CD4-positive, alpha-beta T cell (primary cell): Measurements from ENCODE around the gene NOC4L. TPM values are rescaled to one million over a fixed set of nuclear protein-coding genes. Genes with fewer than 3 reads are reported as not detected.

ENCODE experiments used
- ATAC-seq: fragments of 200-7000 bp; cut with Tn5 transposase; one replicate; pipeline ENCODE4 v1.10.0; 2022; ENCODE audit warnings: mild to moderate bottlenecking; ENCODE audit not compliant: poor library complexity
- CTCF ChIA-PET: fragments of 350-600 bp; sonication (Branson Sonifier 250); formaldehyde crosslinking; loops from one replicate; lab custom pipeline; 2021; ENCODE audit warnings: antibody characterized with exemption, inconsistent platforms; lab: Charles Lee
- POLR2A ChIA-PET: fragments of 350-600 bp; sonication (Branson Sonifier 250); formaldehyde crosslinking; loops from one replicate; lab custom pipeline; 2021; ENCODE audit warnings: antibody characterized with exemption, inconsistent platforms; lab: Charles Lee
- DNase-seq, 14 experiments: peaks; one replicate each; pipeline ENCODE4 v3.0.0-alpha.2; 2013 to 2020; ENCODE audit warnings: mixed read lengths in 2 of 14
- H3K27ac ChIP-seq, 2 donors: one replicate each; pipeline versions ENCODE4 v1.5.1 to v1.7.0; 2013; ENCODE audit warnings: low read length in 2 of 2, low read depth in 1 of 2, mild to moderate bottlenecking in 1 of 2
- H3K27me3 ChIP-seq, 2 experiments: 1 replicate in 1 of 2; 2 replicates in 1 of 2; pipeline versions ENCODE4 v1.6.1 to v1.7.0; 2013; ENCODE audit warnings: low read length in 2 of 2, control low read depth in 1 of 2, mild to moderate bottlenecking in 1 of 2, moderate library complexity in 1 of 2; ENCODE audit not compliant: insufficient read depth in 2 of 2, control insufficient read depth in 1 of 2
- H3K36me3 ChIP-seq: one replicate; pipeline ENCODE4 v1.6.1; 2013; ENCODE audit warnings: low read length, control low read depth; ENCODE audit not compliant: insufficient read depth
- H3K4me1 ChIP-seq: one replicate; pipeline ENCODE4 v1.6.1; 2013; ENCODE audit warnings: low read length, control low read depth; ENCODE audit not compliant: insufficient read depth
- H3K4me3 ChIP-seq: one replicate; pipeline ENCODE4 v1.5.1; 2013; ENCODE audit warnings: mild to moderate bottlenecking, low read length, moderate library complexity
- H3K9me3 ChIP-seq, 2 experiments: 1 replicate in 1 of 2; 2 replicates in 1 of 2; pipeline versions ENCODE4 v1.6.1 to v1.7.0; 2013; ENCODE audit warnings: low read length in 2 of 2, mild to moderate bottlenecking in 2 of 2, control low read depth in 1 of 2, moderate library complexity in 1 of 2; ENCODE audit not compliant: control insufficient read depth in 1 of 2, insufficient read depth in 1 of 2
- H3K27ac Mint-ChIP-seq: one replicate; pipeline ENCODE4 v1.8.0; 2020; ENCODE audit warnings: mixed read lengths
- H3K27me3 Mint-ChIP-seq: one replicate; pipeline ENCODE4 v1.8.0; 2021; ENCODE audit warnings: mixed read lengths
- H3K36me3 Mint-ChIP-seq: one replicate; pipeline ENCODE4 v1.8.0; 2021; ENCODE audit warnings: low read depth, mixed read lengths
- H3K4me1 Mint-ChIP-seq: one replicate; pipeline ENCODE4 v1.8.0; 2021; ENCODE audit warnings: low read depth, mixed read lengths
- H3K4me3 Mint-ChIP-seq: one replicate; pipeline ENCODE4 v1.8.0; 2020; ENCODE audit warnings: mild to moderate bottlenecking, mixed read lengths
- H3K9me3 Mint-ChIP-seq: one replicate; pipeline ENCODE4 v1.8.0; 2020; ENCODE audit warnings: mixed read lengths
- intact Hi-C, 2 experiments: fragments of 100-400 bp; cut with DNase I in 1 of 2; cut with micrococcal nuclease in 1 of 2; formaldehyde crosslinking; loops; one replicate each; pipeline versions ENCODE4 v1.15.1 to v1.9.0; 2023 to 2025; cut with DNase I, micrococcal nuclease
- total RNA-seq, 174 experiments: library from RNA in 2 of 174; stranded (reverse) in 2 of 174; gene quantifications; one replicate each; pipeline ENCODE4 v1.2.3 and lab custom pipeline; 2021 to 2026
- TF ChIP-seq, protein P1 (sequence below): fragments of 200-600 bp; IDR thresholded peaks from one replicate; pipeline ENCODE4 v1.8.0; 2022; ENCODE audit warnings: antibody characterized with exemption, mild to moderate bottlenecking

Gene NOC4L
- total RNA-seq, 2 experiments from 2014 or later = 21.8 to 22.3 TPM

DNA sequence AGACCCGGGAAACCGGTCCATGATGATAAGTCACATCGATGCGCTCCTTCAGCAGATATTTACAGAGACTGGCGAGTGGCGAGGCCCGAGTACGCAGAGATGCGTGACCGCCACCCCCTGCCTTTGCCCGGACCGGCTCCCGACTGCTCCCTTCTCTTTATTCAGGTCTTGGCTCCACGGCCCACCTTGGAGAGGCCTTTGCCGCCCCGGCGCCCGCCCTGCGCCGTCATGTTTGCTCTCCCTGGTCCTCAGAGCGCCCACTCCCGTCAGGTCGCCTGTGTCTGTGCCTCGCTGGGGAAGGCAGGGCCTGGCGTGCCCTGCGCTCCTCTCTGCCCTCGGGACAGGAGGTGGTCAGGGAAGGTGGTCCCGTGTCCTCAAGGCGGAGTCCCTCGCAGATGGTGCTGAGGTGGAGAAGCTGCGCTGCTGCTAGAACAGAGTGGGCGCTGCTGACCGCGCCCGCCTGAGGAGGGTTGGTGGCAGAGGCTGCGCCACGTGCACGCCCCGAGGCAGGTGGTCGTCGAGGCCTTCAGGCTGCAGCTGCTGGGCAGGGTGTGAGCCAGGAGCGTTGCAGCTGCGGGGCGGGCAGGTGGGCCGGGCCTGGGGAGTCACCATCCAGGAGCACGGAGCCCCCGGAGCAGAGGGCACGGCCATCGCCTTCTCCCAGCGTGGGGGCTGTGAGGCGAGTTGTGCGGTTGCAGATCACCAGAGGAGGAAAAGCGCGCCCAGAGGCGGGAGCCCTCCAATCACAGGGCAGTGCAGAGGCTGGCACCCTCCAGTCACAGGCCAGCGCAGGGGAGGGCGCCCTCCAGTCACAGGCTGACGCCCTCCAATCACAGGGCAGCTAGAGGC, 27.3 kb upstream of the NOC4L start:
- Mint-ChIP-seq H3K4me1 (no peaks in the 10 kb centered on the region), H3K27me3 (no peaks in the 10 kb centered on the region), H3K9me3 (no peaks in the 10 kb centered on the region), H3K36me3 (peaks cover 12% of the 10 kb centered on the region), H3K4me3 (no peak overlapping the region), H3K27ac (no peak overlapping the region)
- intact Hi-C loops = no loop called here
- DNase-seq = no peak
- TF ChIP-seq, protein P1, sequence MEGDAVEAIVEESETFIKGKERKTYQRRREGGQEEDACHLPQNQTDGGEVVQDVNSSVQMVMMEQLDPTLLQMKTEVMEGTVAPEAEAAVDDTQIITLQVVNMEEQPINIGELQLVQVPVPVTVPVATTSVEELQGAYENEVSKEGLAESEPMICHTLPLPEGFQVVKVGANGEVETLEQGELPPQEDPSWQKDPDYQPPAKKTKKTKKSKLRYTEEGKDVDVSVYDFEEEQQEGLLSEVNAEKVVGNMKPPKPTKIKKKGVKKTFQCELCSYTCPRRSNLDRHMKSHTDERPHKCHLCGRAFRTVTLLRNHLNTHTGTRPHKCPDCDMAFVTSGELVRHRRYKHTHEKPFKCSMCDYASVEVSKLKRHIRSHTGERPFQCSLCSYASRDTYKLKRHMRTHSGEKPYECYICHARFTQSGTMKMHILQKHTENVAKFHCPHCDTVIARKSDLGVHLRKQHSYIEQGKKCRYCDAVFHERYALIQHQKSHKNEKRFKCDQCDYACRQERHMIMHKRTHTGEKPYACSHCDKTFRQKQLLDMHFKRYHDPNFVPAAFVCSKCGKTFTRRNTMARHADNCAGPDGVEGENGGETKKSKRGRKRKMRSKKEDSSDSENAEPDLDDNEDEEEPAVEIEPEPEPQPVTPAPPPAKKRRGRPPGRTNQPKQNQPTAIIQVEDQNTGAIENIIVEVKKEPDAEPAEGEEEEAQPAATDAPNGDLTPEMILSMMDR = no peak
- no peak for ATAC-seq
- ChIA-PET CTCF (no interaction called here), POLR2A (no interaction called here)
- Histone ChIP-seq H3K27me3 (no peaks in the 10 kb centered on the region), H3K36me3 (peaks cover 37% of the 10 kb centered on the region), H3K9me3 (no peaks in the 10 kb centered on the region), H3K27ac (no peak overlapping the region), H3K4me1 (no peaks in the 10 kb centered on the region), H3K4me3 (no peak overlapping the region)

DNA sequence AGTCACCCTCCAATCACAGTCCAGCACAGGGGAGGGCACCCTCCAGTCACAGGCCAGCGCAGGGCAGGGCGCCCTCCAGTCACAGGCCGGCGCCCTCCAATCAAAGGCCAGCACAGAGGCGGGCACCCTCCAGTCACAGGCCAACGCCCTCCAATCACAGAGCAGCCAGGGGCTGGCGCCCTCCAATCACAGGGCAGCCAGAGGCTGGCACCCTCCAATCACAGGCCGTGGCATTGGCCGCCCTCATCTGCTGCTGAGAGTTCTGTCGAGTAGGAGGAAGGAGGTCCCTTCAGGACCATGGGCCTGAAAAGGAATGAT, 26.7 kb upstream of the NOC4L start:
- Histone ChIP-seq H3K9me3 (no peaks in the 10 kb centered on the region), H3K27me3 (no peaks in the 10 kb centered on the region), H3K27ac (no peak overlapping the region), H3K4me1 (no peaks in the 10 kb centered on the region), H3K4me3 (no peak overlapping the region), H3K36me3 (peaks cover 42% of the 10 kb centered on the region)
- no peaks in the 10 kb centered on the region for H3K27me3 Mint-ChIP-seq
- H3K4me1 Mint-ChIP-seq = no peaks in the 10 kb centered on the region
- no peak overlapping the region for H3K4me3 Mint-ChIP-seq
- ATAC-seq (no peak), DNase-seq (no peak)
- H3K36me3 Mint-ChIP-seq = peaks cover 12% of the 10 kb centered on the region
- POLR2A ChIA-PET = no interaction called here
- CTCF ChIA-PET = no interaction called here
- no peaks in the 10 kb centered on the region for H3K9me3 Mint-ChIP-seq
- no peak overlapping the region for H3K27ac Mint-ChIP-seq
- intact Hi-C loops = no loop called here
- TF ChIP-seq, protein P1 = no peak

DNA sequence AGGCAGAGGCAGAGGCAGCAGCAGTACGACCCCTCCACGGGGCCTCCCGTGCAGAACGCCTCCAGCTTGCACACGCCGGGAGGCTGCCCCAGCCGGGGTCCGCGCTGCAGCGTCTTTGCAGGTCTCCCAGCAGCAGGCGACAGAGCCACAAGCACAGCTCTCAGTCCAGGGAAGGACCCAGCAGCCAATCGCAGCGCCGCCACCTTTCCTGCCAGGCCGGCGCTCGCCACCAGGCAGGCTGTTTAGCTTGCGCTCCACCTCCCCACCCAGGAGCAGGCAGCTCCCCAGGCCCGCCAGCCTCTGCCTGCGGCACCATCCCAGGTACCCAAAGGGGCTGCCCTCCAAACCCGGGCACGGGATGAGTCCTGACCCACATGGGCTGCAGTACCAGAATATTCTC, 25.4 kb upstream of the NOC4L start:
- H3K9me3 Mint-ChIP-seq = no peaks in the 10 kb centered on the region
- H3K4me3 Mint-ChIP-seq = no peak overlapping the region
- Histone ChIP-seq H3K27me3 (no peaks in the 10 kb centered on the region), H3K4me3 (no peak overlapping the region), H3K4me1 (no peaks in the 10 kb centered on the region), H3K36me3 (peaks cover 45% of the 10 kb centered on the region), H3K27ac (no peak overlapping the region), H3K9me3 (no peaks in the 10 kb centered on the region)
- CTCF ChIA-PET = no interaction called here
- intact Hi-C loops = no loop called here
- ATAC-seq = no peak
- POLR2A ChIA-PET = no interaction called here
- DNase-seq = no peak
- no peaks in the 10 kb centered on the region for H3K4me1 Mint-ChIP-seq
- no peak overlapping the region for H3K27ac Mint-ChIP-seq
- H3K36me3 Mint-ChIP-seq = peaks cover 12% of the 10 kb centered on the region
- TF ChIP-seq, protein P1 = no peak
- no peaks in the 10 kb centered on the region for H3K27me3 Mint-ChIP-seq
